PC-3 (cell line): ENCODE results near the gene SH3RF3.

Experiments
- EZH2 ChIP-seq: fragments of 300-600 bp; sonication (generic); IDR thresholded peaks from one replicate; pipeline ENCODE4 v1.6.1; 2017; ENCODE audit warnings: antibody characterized with exemption, mild to moderate bottlenecking, low read length; ENCODE audit not compliant: unreplicated experiment
- TF ChIP-seq, protein P1 (sequence below): fragments of 300-600 bp; sonication (generic); conservative IDR thresholded peaks from 2 replicates; pipeline ENCODE4 v1.5.1; 2017; ENCODE audit warnings: antibody characterized with exemption, low read depth, mild to moderate bottlenecking, low read length

DNA sequence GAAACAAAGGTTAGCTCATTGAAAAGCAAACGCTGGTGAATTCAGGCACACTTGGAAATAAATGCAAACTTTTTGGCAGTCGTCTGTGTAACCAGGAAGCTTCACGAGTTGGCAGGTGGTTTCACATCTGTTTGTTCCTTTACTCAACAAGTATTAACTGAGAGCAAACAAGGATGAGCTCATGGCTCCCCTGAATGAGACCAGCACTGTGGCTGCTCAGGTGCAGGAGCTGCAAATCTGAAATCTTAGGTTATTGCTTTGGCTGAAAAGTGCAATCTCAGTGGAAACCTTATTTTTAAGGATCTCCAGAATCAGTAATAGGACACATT is 46.3 kb downstream of the SH3RF3 start:
- TF ChIP-seq, protein P1, sequence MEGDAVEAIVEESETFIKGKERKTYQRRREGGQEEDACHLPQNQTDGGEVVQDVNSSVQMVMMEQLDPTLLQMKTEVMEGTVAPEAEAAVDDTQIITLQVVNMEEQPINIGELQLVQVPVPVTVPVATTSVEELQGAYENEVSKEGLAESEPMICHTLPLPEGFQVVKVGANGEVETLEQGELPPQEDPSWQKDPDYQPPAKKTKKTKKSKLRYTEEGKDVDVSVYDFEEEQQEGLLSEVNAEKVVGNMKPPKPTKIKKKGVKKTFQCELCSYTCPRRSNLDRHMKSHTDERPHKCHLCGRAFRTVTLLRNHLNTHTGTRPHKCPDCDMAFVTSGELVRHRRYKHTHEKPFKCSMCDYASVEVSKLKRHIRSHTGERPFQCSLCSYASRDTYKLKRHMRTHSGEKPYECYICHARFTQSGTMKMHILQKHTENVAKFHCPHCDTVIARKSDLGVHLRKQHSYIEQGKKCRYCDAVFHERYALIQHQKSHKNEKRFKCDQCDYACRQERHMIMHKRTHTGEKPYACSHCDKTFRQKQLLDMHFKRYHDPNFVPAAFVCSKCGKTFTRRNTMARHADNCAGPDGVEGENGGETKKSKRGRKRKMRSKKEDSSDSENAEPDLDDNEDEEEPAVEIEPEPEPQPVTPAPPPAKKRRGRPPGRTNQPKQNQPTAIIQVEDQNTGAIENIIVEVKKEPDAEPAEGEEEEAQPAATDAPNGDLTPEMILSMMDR = no peak
- TF ChIP-seq EZH2 = no peak
